NCI-H2196 (cell line): Measurements from ENCODE around the gene PDIA4.
A peak's percentile ranks its signal among the peaks of the same experiment; 100 is the strongest.
"Not testable (repeated sequence)": the region's sequence is repeated elsewhere in the genome, so short reads cannot be mapped to it uniquely, and the experiment has no call there.

Experiments
- DNase-seq: peaks from one replicate; lab custom pipeline; 2025; ENCODE audit not compliant: unreplicated experiment; lab: John Stamatoyannopoulos, UW

The PDIA4 gene

DNA sequence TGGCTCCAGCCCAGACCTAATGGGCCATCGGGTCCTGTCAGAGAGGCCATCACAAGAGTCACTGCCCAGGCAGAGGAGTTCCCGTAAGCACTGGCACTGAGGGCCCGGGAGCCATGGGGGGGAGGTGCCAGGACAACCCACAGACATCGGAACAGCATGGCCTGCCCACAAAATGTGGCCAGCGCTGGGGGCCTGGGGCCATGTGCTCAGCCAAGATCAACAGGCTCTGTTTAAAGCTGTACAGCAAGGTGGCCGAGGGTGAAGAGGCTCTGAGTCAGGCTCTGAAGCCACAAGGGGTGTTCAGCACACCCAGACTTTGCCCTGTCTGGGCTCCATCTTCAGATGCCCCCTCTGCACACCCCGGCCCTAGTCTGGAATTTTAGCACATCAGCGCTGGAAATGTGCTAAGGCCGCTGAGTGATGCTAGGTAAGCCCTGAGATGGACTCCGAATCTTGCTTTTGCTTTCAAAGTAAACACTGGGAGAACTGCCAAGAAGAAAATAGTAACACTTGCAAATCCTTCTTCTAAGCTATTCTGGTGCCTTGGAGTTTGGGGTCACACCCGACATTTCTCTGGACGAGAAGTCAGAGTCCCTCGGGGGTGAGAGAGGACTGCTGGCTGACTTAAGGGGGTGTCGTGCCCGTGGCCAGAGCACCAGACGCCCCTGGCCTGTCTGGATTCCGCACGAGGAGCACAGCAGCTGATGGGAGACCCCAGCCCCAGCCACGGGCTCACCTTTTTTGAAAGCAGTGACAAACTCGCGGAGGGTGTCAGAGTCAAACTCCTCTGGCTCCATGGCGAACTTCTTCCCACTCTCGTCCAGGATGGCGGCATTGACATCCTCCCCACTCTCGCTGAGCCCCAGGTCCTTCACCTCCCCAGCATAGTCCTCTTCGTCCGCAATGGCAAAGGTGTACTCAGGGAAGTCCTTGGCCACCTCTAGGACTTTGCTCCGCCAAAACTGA, 23.6 kb downstream of the PDIA4 start:
- no peak for DNase-seq

DNA sequence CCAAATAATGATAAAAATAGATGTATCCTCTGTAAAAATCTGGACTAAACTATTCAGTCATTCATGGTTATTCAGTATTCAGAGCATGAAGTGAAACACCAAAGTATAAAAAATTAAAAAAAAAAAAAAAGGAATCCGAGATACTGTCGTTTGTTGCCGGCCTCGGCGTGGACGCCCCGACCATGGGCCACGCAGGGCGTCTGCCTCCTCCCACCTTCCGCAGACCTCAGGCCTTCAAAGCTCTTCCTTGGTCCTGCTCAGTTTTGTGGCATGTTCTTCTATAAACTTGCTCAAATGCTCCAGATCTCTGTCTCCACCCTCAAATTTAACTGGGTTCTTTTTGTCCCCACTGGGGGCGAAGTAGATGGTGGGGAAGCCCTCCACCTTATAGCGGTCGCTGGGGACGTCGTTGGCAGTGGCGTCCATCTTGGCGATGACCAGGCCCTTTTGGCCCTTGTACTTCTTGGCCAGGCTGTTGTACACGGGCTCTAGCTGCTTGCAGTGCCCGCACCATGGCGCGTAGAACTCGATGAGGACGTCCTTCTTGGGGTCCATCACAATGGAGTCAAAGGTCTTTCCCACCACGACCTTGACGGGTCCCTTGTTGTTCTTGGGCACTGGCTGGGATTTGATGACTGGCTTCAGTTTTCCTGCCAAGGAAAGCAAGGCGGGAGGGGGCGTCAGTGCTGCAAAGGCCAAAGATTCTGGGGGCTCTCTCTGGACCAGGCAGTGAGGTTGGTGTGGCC, 24.6 kb downstream of the PDIA4 start:
- no peak for DNase-seq

DNA sequence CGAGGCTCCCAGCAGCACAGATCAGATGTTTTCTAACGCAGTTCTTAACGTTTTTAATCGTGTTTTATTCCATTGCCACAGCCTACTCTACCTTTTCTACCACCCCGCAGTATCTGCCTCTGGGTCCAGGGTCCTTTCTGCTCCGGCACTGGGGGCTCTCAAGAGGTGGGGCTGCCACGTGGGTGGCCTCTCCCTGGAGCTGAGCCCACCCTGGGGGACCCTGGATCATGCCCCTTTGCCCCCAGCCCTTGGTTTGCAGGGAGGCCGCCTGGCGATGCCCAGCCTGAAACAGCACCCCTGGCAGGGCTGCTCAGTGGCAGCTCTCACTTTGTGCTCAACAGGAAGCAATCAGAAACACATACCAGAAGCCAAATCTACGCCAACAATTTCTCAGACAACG, 25.3 kb downstream of the PDIA4 start:
- DNase-seq = no peak

DNA sequence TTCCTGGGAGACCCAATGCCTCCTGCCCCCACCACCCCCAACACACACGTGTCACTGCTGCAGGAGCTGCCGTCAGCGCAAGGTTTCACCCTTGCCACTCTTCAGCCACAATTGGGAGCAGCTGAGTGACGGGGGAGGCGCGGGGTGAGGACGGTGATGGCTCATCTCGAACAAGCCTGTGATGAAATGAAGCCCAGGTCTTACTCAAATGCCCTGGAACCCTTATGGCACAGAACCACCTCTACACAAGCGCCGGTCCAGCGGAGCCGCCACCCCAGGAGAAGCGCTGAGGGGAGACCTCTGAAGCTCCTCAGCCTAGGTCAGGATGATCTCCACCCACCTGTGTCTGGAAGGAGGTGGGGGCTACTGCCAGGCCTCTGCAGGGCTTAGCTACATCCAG, 25.7 kb downstream of the PDIA4 start:
- no peak for DNase-seq

- no peak for DNase-seq
Observed at GRCh38 chr7:149001427-149002068, 26.8 kb downstream of the PDIA4 start.

DNA sequence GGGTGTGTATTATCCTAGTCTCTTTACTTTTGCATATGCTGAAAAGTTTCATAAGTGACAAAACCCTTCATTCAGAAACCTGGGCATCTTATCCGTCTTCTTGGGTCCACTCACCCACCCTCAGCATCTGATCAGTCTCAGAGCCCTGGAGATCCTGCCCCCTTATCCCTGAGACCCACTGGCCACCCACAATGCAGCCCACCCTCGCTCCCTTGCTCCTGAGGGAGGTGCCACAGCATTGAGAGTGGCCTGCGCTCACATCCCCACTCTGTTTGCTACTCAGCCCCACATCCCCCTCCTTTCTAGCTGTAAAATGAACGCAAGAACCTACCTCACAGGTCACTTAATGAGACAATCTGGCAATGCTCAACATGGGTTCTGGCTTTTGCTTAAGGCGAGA, 27.3 kb downstream of the PDIA4 start:
- no peak for DNase-seq

DNA sequence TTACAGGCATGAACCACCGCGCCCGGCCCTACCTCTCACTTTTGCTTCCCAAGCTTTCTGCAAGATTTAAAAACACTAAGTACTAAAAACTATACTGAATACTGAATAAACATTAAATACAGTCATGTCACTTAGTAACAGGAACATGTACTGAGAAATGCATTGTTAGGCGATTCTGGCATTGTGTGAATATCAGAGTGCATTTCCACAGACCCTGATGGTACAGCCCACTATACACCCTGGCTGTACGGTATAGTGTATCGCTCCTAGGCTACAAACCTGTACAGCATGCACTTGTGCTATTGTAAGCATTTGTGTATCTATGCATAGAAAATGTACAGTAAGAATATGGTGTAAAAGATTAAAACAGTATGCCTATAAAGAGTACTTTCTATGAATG, 29.1 kb downstream of the PDIA4 start:
- DNase-seq = no peak

- DNase-seq = no peak
Observed at GRCh38 chr7:148997497-148997896, 30.8 kb downstream of the PDIA4 start.

GRCh38 chr7:148994576-148994975, 33.7 kb downstream of the PDIA4 start:
- DNase-seq = no peak

GRCh38 chr7:148993193-148993592, 35.1 kb downstream of the PDIA4 start:
- DNase-seq = no peak

DNA sequence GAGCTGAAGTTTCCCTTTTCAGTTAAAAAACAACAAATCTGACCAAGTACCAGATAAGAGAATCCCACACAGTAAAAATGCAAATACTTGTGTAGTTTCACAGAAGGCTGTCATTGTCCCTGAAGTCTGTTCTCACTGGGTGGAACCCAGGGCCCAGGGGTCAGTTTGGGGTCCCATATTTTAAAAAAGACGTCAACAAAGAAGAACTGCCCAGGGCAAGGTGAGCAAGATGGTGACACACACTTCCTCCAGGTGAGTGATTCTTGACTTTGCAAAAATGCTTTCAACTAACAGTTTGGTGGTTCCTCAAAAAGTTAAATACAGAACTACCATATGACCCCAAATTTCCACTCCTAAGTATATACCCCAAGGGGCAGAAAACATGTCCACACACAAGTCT, 36.8 kb downstream of the PDIA4 start:
- DNase-seq = no peak

GRCh38 chr7:148987751-148988512, 40.4 kb downstream of the PDIA4 start:
- peak; percentile 23 for DNase-seq

- peak; percentile 89 for DNase-seq
Observed at GRCh38 chr7:148987010-148987750, 41.1 kb downstream of the PDIA4 start.

DNA sequence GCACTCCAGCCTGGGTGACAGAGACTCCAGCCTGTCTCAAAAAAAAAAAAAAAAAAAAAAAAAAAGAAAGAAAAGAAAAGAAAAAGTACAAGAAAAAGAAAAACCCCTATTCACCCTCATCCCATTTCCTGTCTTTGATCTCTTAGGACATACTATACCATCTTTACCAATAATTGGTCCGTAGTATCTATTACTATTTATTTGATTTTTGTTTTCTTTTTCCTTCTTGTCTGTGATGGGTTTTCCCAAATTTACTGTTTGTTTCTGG, 41.6 kb downstream of the PDIA4 start:
- DNase-seq = no peak

GRCh38 chr7:148983200-148984146, 44.8 kb downstream of the PDIA4 start:
- DNase-seq = peak; percentile 73

DNA sequence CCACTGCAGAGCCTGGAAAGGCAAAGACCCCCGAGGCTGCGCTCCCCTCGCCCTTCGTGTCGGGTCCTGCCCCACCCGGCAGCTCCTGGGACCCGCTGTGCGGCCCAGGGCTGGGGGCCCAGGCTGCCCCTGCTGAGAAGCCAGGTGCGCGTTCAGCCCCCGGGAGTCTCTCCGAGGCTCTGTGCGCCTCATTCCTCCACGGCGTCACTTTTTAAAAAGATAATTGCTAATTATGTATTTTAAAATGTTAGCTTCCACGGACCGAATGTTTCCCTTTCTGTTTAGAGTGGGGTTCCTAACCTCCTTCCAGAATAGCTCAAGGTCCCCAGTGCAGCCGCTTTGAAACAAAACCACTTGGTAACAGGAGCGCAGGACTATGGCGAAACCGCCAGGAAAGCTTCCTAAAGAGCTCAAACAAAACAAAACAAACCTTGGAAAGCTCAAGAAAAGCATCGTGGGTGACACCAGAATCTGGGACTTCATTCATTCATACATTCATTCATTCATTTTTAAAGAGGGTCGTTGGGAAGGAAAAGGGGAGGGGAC, 45.6 kb downstream of the PDIA4 start:
- DNase-seq = peak; percentile 25

DNA sequence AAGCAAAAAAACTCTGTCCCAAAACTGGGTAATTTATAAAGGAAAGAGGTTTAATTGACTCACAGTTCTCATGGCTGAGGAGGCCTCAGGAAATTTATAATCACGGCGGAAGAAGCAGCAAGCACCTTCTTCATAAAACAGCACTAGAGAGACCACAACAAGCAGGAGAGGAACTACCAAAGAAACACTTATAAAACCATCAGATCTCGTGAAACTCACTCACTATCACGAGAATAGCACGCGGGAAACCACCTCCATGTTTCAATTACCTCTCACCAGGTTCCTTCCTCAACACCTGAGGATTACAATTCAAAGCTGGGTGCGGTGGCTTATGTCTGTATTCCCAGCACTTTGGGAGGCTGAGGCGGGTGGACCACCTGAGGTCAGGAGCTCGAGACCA, 48.5 kb downstream of the PDIA4 start:
- no peak for DNase-seq

- DNase-seq = not testable (repeated sequence)
Observed at GRCh38 chr7:148979072-148979471, 49.2 kb downstream of the PDIA4 start.

- no peak for DNase-seq
Observed at GRCh38 chr7:148978091-148978490, 50.2 kb downstream of the PDIA4 start.
